HG03432 (cell line): ENCODE results near the gene LRRC31.

Experiments used
- ATAC-seq: cut with Tn5 transposase; IDR thresholded peaks from one replicate; pipeline ENCODE4 v1.9.1; 2021; ENCODE audit warnings: mild to moderate bottlenecking, moderate library complexity; ENCODE audit not compliant: unreplicated experiment

LRRC31 gene

DNA sequence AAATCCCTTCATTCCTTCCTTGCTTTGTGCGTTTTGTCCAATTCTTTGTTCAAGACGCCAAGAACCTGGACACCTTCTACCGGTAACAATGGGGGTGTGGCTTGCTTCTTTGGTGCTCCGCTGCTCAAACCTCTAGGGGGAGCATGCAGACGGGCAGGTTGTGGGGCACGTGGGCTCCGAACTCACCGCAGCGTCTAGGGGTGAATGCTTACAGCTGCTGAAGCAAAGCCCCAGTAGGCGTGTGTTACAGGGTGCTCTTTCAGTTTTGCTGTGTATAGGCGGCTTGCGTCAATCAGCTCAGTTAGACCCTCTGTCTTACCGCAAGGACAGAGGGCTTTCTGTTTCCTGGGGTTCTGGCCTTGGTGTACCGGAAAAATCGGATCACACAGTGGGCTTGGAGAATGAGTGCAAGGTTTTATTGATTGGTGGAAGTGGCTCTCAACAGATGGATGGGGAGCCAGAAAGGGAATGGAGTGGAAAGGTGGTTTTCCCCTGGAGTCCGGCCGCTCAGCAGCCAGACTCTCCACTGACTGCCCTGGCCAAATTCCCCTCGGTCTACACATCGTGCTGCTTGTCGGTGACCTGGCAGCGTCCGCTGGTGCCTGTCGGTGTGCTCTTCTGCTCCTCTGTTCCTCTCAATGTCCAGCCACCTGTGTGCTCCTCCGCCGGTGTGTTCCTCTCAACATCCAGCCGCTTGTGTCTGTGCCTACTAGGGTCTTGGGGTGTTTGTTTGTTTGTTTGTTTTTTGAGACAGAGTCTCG is 55.8 kb downstream of the LRRC31 start:
- peak; percentile 83 for ATAC-seq

DNA sequence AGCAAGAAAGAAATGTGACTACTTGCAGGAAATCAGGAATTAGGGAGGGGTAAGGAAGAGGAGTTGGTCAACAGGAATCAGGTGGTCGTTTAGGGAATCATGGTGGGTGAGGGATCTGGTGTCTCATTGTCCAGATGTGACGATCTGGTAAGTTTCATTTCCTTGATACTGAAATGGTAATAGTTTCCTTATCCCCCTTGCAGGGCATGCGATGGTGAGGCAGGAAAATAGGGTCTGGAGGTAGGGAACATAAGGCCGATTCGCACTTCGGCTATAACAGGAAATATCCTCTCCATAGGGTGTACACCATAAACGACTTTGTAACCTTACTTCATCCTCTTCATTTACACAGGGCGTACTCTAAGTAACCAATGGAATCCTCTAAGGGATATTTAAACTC is 56.5 kb downstream of the LRRC31 start:
- no peak for ATAC-seq

DNA sequence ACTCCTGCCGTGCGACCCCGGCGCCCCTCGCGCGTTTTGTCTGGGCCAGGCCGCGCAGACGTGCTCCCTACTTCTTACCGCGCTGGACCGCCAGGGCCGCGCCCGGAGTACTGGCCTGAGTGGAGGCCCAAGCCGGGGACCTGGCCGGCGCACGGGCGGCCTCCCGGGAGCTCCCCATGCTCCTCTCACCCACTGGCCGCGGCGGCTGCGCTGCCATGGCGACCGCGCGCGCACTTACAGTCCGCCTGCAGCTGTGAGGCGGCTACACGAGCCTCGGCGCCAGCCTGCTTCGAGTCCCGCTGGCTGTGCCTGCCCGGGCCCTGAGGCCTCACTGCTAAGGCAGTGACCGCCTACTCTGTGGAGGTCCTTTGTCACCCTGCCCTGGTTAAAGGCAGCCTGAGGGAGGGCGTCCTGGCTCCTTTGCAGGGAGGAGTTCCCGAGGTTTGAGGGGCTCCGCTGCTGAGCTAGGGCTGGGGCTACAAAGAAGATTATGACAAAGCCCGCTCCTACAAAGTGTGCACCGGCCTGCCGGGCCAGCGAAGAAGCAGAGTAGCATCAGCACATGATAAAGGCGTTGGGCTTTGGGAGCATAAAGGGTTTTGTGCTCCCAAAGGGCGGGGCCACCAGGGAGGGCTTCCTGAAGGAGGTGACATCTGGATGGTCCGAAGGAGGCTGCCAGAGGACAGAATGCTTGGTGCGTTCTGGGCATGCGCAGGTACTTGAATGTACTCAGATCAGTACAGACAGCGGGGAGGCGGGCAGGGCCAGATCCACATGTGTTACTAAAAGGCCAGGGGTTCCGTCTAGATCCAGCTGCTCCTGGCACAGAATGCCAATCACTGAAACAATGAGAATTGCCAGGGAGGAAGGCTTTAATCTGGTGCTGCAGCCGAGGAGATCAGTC is 57.2 kb downstream of the LRRC31 start, which contains the start of the genes LRRC34 and LRRIQ4:
Gene LRRC34 (minus strand): TSS at position 573 of the 904 bp plus-strand sequence. CDS start 356 bp downstream, at position 217.
Gene LRRIQ4 (plus strand): TSS at position 539 of the 904 bp plus-strand sequence. CDS start 9,052 bp downstream, outside the sequence.
- ATAC-seq, result peak; percentile 77

DNA sequence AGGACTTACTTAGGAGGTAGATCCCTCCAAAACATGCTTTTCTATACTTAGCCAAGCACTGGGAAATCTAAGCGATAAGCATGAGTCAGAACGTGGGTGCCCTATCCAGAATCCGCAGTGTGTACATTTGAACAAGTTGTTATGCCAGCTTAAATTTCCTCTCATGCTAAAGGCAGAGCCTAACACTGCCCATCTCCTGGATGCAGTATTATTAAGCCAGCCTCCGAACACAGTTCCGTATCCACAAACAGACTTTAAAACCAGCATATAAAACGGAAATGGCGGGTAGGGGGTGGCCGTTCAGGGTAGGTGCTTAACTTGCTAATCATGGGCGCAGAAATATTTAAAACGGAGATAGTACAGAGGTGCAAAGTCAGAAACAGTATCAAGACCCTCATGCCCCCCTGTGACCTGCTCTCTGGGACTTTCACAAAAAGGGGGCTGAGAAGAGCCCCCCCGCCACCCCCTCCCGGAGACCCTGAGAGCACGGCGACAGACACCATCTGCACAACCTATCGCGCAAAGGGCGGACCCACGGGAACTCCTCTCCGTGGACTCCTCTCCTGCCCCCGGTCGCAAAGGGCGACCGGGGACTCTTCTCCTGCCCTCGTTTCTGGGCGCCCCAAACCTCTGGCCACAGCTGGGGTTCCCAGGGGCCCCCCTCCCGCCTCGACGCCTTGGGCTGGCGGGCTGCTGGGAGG is 58.0 kb downstream of the LRRC31 start:
- ATAC-seq, result peak; percentile 16

DNA sequence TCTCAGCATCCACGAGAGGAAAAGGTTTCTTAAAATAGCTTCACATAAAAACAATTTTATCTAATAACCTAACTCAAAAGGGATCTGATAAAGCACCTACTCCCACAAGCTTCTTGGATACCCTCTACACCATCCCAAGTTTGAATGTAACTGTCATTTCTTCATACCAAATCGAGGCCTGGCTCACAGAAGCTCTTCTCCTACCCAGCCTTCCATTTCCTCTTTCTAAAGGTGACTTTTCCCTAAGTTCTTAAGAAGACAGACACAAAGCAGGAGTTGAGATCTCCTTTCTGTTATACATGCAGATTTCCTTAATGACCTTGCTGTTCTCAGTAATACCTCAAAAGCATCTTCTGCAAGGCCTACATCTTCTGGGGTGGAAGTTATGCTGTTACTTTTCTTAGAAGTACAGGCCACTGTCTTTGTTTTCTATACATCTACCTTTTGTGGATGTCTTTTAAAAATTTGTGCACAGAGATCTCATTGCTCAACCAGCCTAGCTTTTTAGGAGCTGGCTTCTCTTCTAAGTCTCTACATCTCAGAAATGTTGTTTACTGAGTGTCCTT is 60.4 kb downstream of the LRRC31 start:
- ATAC-seq, result no peak

DNA sequence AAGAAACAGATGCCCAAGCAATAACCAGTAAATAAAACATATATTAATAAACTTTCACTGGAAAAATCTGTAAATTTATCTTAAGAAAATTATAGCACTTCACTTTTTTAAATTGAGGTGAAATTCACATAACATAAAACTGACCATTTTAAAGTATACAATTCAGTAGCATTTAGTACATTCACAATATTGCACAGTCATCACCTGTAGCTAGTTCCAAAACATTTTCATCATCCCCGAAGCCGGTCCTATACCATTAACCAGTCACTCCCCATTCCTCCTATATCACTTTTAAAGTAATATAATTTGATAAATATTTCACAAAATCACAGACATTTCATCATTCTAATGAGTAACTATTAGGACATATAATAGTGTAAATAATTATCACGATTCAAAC is 65.1 kb downstream of the LRRC31 start:
- no peak for ATAC-seq

DNA sequence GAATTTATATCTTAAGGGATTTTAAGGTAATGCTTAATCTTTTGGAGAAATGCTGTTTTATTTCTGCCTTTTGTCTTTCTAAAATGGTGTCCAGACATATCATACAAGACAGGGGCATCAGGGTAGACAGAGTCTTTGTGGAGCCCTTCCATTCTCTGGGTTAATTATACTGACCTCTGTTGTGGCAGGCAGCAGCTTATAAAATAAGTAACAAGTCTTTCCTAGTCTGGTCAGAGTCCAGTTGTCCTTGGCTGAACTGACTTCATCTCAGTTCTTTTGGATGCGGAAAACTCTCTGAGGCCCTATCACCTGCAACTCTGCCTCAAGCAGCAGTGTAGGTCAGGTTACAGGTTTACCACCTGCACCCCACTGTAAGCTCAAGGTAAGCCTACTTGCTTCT is 77.4 kb downstream of the LRRC31 start:
- ATAC-seq, result no peak

DNA sequence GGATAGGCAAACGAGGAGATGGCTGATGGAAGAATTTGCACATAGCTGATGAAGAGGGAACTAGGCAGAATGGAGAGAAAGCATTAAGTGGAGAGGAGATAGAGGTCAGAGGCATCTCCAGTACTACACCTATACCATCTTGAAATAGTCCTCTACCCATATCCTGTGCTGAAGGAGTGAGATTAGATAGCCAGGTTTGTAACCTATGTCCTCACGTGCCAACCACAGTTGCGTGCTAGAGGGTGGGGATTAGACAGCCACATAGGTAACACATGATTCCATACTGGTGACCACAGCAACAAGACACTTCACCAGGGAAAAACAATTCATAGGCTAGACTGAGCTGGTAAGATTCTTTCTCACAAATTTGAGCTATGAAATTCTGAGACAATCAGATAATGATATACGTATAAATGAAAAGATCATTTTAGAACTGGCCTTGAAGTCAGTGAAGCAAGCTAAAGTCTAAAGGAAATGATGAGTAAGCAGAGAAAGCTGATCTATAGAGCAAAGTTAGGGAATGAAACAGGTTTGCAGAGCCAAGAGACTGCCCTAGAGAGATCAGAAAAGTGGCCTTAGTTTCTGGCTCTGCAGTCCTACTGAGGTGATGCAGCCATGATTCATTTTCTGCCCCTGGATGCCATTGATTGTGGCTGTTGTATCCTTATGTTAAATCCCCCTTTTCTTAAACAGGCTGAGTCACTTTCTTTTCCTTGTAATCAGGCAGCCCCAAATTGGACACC is 78.9 kb downstream of the LRRC31 start:
- no peak for ATAC-seq

DNA sequence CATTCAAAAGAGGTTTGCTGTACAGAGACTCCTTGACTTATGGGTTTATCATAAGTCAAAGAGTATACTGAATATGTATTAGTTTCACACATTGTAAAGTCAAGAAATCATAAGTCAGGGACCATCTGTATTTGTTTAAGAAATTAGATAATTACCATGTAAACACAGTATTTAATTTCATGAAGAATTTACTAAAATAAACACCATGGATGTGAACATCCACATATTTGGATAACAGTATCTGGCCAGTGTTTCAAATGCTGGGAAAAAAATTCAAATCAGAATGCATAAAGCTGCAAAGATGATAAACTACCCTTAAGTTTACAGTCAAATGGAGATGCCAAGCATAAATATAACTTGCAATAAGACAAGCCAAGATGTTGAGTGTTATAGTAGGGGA is 79.5 kb downstream of the LRRC31 start:
- ATAC-seq, result no peak
